Measurements from ENCODE around the gene SIRT4.

The SIRT4 gene

GRCh38 chr12:120278137-120279069, 23.7 kb upstream of the SIRT4 start:
- no peak for DNase-seq (ENCODE audit: low read depth in 2 of 2)

DNA sequence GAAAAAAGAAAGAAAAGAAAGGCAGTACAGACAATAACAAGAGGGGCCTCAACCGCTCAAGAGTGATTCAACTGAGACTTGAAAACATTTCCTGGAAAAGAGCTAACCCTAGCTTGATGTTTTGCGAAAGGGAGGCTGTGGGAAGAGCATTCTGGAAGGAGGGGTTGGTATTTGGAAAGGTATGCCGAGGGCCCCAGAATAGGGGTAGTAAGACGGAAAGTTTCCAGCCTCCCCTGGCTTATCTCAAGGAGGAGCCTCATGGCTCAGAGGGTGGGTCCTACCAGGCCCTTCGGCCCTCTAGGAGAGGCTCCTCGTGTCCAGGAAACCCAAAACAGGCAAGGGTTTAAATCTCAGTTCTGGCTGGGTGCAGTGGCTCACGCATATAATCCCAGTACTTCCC, 18.8 kb upstream of the SIRT4 start:
- DNase-seq (ENCODE audit: low read depth in 2 of 2), result no peak

DNA sequence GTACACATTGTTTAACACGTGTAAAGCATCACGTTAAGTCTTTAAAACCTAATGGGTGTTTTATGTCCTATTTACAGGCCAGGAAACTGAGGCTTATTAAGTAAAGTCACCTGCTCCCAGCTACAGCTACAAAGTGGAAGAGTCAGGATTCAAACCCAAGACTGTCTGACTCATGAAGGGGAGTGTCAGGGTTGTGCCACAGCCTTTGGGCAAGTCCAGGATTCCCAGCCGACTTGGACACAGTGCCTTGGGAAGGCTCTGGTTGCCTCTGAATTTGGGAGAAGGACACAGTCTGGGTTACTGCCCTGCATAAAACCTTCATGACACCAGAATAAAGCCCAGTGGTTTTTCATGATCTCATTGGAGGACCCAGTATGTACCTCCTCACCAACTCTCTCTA, 17.7 kb upstream of the SIRT4 start:
- DNase-seq (ENCODE audit: low read depth in 2 of 2), result no peak

DNA sequence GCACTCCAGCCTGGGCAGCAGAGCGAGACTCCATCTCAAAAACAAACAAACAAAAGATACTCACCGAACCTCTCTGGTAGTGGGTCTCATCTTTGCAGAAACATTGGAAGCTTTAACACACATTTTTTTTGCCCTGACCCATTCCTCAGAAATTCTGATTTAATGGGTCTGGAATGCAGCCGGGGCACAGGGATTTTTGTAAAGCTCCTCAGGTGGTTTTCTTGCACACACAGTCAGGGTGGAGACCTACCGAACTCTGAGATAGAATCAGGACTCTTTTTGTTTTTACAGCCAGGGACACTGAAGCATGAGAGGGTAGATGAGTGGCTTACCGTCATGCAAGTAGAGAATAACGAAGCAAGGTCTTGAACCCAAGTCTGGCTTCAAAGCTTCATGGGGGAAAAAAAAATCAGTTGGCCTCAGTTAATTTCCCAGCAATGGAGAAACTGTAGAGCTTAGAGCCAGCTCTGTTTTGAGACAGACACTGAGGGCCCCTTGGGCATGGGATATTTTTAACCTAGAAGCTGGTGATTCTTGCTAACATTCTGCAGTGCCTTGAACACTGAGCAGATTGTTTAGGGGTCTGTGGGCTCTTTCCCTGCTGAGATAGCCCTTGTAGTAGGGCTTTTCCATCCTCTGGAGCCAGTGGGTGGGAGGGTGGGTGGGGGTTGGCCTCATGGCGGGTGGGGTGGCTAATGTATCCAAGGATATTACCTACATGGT, 15.2 kb upstream of the SIRT4 start:
- DNase-seq (ENCODE audit: low read depth in 2 of 2), result no peak

- DNase-seq (ENCODE audit: low read depth in 2 of 2), result no peak
Measured at GRCh38 chr12:120287491-120287890, 14.6 kb upstream of the SIRT4 start.

- DNase-seq (ENCODE audit: low read depth in 2 of 2), result peak in 1 of 2 donors; percentile 17
Measured at GRCh38 chr12:120290609-120291305, 11.4 kb upstream of the SIRT4 start.

DNA sequence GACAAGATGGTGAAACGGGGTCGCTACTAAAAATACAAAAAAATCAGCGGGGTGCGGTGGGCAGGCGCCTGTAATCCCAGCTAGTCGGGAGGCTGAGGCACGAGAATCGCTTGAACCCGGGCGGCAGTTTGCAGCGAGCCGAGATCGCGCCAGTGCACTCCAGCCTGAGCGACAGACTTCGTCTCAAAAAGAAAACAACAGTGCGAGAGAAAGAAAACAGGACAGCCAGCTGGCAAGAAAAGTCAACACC, 9.8 kb upstream of the SIRT4 start:
- peak in 1 of 2 donors; percentile 21 for DNase-seq (ENCODE audit: low read depth in 2 of 2)

DNA sequence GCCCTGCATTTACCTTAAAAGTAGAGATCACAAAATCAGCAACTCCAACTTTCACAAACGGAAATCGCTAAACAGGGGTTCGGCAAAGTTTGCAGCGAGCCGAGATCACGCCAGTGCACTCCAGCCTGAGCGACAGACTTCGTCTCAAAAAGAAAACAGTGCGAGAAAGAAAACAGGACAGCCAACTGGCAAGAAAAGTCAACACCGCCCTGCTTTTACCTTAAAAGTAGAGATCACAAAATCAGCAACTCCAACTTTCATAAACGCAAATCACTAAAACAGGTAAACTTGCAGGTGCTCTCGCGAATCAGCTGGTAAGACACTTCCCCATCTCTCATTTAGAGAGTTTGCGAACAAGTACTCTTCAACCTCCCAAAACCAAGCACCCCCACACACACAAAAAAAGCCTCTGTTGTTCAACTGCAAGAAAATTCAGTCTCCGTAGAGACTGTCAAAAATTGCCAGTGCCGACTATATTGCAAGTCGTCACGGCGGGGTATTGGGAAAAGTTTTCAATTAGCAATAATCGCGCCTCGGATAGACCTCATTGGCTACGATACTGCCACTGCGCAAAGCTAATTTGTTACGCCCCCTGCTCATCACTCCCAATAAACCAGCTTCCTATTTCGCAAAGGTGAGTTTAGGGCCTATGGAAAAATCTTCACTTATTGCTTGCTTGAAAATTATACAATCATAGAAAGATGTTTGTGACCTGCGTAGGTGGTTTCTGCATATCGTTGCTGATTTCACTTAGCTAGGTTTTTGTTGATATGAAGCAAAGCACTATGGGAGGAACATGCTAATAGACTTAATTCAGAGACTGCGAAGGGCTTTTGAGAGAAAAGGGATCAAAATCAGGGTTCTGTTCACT, 9.2 kb upstream of the SIRT4 start, which contains the start of gene RNU4-1:
Gene RNU4-1 (minus strand): TSS at position 577 of the 871 bp plus-strand sequence.
- DNase-seq (ENCODE audit: low read depth in 2 of 2), result peak; percentile 39 to 65

GRCh38 chr12:120314220-120314619, 12.1 kb downstream of the SIRT4 start:
- no peak for DNase-seq (ENCODE audit: low read depth in 2 of 2)

GRCh38 chr12:120316798-120317223, 14.7 kb downstream of the SIRT4 start:
- DNase-seq (ENCODE audit: low read depth in 2 of 2), result no peak

DNA sequence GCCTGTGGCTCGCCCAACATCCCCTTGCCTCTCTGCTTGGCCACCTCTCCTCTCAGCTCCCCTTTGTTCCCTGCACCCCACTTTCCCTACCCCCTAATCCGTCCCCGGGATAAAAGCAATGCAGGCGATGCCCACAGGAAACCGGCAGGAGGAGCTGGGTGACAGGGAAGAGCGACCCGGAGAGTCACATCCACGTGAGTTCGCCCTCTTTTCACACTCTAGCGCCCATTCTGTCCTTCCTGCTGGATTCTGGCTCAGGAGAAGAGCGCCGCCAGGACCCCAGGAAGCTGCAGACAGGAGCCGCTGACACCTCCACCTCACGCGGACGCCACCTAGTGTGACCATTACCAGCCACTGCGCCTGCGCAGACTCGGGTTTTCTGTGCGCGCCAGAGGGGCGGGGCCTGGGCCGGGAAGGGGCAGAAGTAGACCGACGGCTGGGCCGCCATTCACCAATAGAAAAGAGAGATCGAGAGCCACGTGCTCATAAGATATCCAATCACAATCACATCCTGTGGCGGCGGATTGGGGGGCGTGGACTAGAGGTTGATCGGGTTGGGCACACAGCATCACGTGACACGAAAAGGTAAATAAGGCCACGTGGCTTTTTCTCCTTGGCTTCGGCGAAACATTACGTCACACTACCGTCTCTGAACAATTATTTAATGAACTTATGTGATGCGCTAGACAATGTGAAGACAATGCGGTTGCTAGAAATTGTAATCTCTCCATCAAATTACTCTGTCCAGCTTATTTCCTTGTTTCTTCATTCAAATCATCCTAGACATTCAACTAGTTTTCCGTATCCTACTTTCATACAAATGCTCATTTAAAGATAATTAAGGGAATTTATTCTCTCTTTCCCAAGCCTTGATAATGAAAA, 15.3 kb downstream of the SIRT4 start:
- DNase-seq (ENCODE audit: low read depth in 2 of 2), result peak; percentile 100

DNA sequence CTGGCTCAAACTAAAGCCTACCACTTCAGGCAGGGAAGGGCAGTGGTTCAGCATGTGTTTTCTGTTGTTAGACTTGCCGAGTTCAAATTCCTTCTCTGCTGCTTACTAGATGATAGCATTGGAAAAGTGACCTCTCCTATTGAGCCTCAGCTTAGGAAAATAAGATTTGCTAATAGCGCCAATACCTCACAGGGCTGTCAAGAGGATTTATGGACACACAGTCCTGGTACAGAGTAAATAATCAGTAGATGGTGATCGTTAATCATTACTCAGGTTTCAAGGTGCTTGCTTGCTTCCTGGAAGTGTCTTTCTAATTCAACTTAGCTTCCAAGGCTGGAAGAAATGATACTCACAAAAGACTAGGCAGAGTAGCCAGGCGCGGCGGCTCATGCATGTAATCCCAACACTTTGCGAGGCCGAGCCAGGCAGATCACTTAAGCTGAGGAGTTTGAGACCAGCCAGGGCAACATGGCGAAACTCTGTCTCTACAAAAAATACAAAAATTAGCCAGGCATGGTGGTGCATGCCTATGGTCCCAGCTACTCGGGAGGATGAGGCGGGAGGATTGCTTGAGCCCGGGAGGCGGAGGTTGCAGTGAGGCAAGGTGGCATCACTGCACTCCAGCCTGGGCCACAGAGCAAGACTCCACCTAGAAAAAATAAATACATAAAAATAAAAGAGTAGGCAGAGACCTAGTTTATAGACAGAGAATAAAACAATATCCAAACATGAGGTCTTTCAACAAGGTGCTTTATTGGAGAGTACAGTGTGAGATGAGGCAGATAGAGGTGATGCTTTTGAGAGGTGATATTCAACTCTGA, 19.5 kb downstream of the SIRT4 start:
- no peak for DNase-seq (ENCODE audit: low read depth in 2 of 2)

GRCh38 chr12:120323772-120324171, 21.7 kb downstream of the SIRT4 start:
- DNase-seq (ENCODE audit: low read depth in 2 of 2), result no peak

- DNase-seq (ENCODE audit: low read depth in 2 of 2), result no peak
Measured at GRCh38 chr12:120324841-120325417, 22.8 kb downstream of the SIRT4 start.

DNA sequence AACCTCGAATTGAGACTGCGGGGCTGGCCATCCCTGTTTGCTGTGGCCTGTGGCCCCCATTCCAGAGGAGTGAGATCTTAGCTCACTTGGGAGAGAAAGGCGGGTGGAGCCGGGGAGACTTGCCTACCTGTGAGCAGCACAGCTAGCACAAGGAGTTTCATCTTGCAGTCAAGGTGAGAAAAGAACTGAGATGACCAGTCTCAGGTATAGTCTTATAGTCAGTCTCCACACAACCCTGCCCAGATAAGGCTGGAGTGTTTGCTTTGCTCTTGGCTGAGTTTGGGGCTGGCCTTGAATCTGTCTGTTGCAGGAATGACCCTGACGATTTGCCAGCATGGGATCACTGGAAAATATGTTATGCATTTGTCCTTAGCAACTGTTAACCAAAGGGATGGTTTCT, 25.5 kb downstream of the SIRT4 start, which contains the start of gene PLA2G1B:
Gene PLA2G1B (minus strand): TSS at position 187 of the 400 bp plus-strand sequence. CDS start 26 bp downstream, at position 161.
- DNase-seq (ENCODE audit: low read depth in 2 of 2), result no peak

DNA sequence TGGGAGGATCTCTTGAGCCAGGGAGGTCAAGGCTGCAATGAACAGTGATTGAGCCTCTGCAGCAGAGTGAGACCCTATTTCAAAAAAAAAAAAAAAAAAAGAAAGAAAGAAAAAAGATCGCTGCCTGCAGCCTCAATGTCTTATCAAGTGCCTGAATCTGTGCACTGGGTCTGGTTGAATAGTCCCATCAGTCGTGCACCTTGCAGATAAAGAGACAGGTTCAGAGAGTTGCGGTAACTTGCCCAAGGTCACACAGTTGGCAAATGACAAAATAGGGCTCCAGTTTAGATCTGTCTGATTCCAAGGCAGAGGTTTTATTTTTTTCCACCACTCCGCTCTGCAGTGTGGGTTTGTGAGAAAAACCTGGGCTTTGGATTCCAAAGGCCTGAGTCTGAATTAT, 26.1 kb downstream of the SIRT4 start:
- DNase-seq (ENCODE audit: low read depth in 2 of 2), result no peak

GRCh38 chr12:120331390-120331789, 29.3 kb downstream of the SIRT4 start:
- no peak for DNase-seq (ENCODE audit: low read depth in 2 of 2)

DNA sequence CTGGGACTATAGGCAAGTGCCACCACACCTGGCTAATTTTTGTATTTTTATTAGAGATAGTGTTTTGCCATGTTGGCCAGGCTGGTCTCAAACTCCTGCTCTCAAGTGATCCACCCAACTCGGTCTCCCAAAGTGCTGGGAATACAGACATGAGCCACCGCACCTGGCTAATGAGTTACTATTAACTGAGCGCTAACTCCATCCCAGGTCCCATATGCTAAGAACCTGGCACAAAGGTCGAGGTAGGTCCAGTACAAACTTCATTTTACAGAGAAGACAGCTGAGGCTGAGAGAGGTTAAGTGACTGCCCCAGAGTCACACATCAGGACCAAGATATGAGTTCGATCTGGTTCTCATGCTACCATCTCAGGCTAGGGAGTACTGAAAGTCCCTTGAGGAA, 29.9 kb downstream of the SIRT4 start:
- no peak for DNase-seq (ENCODE audit: low read depth in 2 of 2)

- DNase-seq (ENCODE audit: low read depth in 2 of 2), result no peak
Measured at GRCh38 chr12:120332523-120332922, 30.4 kb downstream of the SIRT4 start.

Data from stimulated activated CD4-positive, alpha-beta T cell treated with anti-CD3 and anti-CD28 coated beads, Interleukin-1b, Interleukin-23, amount 100 ng/mL, for 4 hours (primary cell).